NCI-H2029 treated with DMSO at 0.1 percent for 48 hours (cell line): ENCODE measurements around the gene ANKRD33.

Experiments used
- DNase-seq: peaks from one replicate; lab custom pipeline; 2025; lab: John Stamatoyannopoulos, UW

ANKRD33 gene

DNA sequence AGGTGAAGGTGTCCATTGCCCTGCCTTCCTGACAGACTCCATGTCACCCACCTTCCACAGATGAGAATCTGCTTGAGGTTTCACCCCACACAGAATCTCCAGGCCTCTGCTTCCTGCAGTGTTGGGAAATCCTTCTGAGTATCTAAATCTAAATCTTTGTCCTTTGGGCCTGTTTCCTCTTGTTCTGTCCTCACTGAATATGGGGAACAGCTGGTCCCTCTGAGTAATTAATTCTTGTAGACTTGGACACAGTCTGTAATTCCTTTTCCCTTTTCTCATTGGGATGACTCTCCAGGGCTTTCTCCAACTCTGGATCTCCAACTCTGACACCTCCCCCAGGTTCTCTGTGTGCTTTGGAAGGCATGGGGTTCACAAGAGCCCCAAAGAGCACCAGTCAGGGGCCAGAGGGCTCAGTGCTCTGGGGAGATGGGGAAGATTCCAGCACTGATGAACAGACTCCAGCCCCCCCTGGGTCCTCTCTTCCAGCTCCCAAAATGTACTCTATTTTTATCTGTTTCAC lies 17.1 kb downstream of the ANKRD33 start:
- no peak for DNase-seq

DNA sequence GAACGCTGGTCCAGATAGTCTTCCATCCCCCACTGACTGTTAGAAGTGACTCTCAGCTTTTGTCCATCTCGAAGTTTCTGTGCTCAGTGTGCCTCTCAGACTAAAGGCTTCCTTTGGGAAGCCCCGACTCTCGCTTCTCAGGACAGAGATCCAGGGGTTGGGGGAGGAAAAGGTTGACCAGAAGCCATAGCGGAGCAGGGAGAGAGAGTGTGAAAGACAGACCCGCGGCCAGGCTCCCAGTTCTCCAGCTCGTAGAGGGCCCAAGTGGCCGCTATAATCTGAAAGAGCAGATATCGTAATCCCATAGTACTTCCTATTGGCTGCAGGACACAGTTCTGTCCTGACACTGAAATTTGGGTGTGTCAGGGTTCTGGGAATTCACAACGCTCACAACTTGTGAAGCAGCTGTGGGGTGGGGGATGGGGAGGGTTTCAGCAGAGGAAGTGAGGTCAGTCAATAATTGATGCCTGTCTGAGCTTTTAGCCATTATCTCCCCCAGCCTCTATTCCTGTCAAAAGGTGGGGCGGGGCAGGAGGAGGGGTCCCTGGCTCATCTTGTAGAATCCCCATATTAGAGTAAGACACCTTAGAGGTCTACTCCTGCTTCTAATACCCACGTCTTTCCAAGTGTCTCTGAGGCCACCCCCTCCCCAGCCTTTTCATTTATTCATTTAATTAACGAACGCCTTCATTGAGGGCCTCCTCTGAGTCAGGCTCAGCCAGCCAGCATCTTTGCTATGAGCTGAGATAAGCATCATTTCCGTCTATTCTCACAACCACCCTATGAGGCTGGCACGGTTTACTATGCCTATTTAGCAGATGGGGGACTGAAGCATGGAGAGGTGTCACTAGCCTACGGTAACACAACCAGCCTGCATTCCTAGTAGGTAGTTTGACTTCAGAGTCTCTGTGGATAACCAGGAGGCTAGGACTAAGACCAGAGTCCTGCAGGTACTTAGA lies 17.8 kb downstream of the ANKRD33 start:
- DNase-seq: no peak

DNA sequence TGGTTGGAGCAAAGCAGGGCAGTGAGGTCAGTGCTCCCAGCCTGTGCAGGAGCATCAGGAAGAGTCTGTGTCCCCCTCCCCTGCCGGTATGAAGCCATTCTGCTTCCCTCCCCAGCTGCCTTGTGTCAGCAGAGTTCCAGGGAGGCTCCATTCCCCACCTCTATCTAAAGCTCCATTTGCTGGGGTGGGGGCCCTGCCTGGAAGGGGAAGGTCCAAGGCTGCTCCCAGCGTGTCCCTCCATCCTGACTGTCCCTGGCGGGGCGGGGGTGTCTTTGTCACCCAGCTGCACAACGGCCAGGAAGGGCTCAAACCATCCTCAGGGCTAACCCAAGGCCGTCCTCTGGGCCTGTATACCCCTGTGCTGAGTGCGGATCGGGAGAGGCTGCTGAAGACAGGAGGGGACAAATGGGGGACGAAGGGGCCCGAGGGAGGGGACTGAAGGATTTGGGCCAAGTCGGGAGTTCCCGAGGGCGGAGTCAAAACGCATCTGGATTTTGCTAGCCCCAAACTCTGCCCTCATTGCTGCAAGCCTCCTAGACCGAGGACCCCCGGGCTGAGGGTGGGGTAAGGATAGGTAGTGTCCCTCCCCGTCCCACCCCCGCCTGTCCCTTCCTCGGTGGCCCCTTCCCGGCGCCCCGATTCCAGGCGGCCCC lies 18.7 kb downstream of the ANKRD33 start:
- no peak for DNase-seq

DNA sequence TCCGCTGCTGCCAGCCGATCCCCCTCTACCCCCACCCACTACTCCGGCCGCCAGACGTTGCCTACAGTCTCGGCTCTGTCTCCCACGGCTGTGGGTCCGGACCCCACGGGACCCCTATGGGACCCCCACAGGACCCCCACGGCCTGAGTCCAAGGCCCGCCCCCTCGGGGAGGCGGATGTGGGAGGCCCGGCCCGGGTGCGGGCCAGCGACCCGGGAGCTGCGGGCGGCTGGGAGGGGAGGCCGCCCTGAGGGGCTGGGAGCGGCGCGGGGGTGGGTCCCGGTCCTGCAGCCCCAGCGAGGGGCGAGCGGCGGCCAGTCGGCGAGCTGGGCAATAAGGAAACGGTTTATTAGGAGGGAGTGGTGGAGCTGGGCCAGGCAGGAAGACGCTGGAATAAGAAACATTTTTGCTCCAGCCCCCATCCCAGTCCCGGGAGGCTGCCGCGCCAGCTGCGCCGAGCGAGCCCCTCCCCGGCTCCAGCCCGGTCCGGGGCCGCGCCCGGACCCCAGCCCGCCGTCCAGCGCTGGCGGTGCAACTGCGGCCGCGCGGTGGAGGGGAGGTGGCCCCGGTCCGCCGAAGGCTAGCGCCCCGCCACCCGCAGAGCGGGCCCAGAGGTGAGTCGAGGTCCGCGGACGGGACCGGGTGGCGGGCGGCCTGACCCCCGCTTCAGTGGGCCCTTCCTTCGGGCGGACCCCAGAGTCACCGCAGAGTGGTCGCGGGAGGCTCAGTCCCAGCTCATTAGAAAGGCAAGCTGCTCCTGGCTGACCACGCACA lies 19.4 kb downstream of the ANKRD33 start, which contains the start of gene ACVRL1:
Gene ACVRL1, plus strand, starts transcription at position 422 of the 773 bp plus-strand sequence. CDS start 4,971 bp downstream, outside the sequence.
- DNase-seq: no peak

DNA sequence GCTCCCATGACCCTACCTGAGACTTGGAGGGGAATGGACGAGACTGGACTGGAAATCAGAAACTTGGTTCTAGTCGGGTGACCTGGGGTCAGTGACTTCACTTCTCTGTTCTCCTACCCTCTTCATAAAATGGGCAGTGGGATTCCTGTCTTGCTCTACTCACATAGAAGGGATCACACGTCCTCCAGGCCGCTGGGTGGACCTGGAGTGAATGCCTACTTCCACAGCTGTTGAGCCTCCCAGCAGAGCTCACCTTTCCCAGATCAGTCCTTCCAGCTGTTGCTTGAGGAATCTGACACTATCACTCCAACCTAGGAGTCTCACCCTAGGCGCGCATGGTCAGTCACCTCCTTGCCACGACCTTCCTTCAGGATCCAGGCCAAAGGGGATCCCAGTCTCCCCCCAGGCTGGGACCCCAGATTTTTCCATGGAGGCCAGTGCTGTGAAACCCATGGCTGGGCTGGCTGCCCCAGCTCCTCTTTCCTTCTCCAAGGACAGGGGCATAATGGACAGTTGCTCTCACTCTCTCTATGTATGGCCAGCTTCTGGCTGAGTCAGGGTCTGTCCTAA lies 20.0 kb downstream of the ANKRD33 start:
- DNase-seq: no peak

DNA sequence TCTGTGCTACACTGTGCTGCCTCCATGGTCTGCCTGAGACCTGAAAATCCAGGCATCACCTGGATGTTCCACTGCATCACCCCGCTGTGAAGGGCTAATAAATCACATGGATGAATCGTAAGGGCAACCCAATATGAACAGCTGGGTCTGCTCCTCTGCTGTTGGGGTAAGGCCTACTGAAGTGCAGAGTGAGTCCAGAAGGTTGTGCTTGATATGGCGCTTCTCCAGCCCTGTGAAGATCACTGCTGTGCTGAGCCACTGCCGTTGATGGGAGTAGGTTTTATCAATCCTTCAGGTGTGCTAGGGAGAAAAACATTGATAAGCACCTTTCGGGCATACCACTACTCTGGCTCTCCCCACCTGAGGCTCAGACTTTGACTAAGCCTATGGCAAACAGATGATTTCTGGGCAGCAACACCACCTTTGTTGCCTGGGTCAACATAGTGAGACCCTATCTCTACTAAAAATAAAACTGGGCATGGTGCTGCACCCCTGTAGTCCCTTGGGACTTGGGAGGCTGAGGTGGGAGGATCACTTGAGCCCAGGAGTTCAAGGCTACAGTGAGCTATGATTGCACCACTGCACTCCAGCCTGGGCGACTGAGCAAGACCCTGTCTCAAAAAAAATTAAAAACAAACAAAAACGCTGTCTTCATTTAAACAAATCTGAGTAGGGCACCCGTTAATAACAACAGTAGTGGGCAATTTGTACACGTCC lies 21.1 kb downstream of the ANKRD33 start:
- no peak for DNase-seq

DNA sequence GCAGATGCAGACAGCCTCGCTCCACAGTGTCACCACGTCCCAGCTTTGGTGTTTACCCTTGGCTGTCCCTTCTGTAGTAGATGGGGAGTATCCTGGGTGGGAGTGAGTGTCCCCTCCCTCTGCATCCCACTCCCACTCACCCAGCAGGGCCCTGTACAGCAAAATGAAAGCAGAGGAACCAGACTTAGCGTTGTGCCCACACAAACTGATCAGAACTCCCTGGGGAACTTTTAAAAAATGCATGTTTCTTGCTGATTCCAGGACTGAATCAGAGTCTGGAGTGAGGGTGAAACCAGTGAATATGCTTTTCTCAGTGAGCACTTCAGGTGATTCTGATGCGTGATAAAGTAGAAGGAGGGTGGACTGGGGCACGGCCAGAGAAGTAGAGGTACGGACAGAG lies 22.3 kb downstream of the ANKRD33 start:
- no peak for DNase-seq

DNA sequence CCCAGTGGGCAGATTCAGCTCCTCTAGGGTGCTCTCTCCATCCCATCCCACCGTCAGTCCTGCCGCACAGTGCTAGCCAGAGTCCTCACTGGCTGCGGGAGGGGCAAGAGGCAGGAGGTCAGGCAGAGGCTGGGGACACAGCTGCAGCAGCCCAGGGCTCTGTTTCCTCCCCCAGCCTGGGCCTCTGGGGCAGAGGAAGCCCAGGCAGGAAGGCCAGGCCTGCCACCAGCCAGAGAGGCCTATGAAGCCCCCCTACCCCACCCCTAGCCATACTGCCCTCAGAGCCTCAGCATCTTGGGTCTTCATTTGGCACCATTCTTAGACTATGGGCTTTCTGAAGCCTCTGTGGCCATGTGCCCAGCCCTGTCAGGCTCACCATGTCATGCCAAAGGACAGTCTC lies 22.8 kb downstream of the ANKRD33 start:
- no peak for DNase-seq

DNA sequence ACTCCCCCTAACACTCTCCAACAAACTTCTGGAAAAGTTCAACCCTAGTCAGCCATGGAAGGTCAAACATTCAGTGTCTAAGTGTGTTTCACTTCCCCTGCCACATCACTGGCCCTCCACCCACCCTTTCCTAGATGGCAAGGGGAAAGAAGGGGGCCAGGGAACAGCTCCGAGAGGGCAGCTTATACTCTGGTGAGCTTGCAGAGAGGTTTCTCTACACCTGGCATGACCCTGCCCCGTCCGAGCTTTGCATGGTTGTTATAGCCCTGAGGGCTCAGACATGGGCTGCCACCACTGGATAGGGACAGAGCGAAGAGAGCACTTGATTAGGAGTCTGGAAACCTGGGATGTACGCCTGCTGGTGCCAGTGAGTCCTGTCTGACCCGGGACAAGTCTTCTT lies 23.4 kb downstream of the ANKRD33 start:
- no peak for DNase-seq

DNA sequence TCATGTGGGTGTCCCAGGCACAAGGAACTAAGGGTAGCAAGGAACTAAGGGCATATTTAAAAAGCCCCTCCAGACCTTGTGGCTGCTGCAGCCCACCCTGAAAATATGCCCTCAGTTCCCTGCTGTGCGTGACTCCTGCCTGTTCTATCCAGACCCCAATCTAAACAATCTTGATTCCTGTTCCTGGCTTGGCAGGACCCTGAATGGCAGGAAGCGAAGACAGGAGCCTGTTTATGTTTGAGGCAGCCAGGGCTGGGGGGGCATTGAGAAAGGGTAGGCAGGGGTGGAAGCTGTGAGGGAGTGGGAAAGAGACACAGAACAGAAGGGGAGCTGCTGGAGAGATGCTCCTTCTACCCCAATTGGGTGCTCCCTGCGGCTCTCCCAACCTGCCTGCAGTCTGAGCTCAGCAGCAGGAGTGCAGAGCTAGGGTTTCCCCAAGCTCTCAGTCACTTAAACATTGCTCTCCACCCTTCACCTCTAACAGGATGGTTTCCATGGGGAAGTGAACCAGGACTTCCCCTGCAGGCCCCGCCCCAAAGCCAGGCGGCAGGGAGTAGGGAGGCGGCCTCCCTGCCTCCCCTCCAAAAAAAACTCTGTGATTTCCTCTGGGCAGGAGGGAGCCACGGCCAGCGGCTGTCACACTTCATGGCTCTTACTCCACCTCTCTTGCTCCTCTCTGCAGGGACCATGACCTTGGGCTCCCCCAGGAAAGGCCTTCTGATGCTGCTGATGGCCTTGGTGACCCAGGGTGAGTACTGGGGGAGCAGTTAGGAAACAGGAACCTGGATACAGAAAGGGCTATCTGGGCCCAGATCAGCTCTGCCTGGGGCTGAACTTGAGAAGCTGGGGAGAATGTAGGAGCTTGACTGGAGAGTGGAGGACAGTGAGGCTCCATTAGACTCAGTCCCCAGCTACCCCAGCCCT lies 24.1 kb downstream of the ANKRD33 start:
- no peak for DNase-seq

DNA sequence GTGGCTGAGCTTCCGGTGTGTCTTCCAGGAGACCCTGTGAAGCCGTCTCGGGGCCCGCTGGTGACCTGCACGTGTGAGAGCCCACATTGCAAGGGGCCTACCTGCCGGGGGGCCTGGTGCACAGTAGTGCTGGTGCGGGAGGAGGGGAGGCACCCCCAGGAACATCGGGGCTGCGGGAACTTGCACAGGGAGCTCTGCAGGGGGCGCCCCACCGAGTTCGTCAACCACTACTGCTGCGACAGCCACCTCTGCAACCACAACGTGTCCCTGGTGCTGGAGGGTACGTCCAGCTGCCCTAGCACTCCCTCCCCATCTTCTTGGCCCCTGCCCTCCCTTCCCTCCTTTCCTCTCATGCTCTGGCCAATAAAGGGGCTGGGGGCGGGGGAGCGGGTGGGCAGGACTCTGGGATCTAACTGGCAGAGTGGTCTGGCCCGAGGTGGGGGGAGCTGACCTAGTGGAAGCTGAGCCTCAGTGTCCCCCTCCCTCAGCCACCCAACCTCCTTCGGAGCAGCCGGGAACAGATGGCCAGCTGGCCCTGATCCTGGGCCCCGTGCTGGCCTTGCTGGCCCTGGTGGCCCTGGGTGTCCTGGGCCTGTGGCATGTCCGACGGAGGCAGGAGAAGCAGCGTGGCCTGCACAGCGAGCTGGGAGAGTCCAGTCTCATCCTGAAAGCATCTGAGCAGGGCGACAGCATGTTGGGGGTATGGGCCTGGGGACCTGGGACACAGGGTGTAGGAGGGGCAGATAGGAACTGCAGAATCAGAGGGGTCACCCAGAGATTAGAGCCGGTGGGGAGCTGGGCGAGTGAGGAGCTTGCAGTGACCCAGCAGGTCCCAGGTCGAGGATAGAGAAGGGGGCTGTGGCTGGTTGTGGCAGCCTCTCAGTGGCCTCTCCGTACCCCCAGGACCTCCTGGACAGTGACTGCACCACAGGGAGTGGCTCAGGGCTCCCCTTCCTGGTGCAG lies 25.4 kb downstream of the ANKRD33 start:
- DNase-seq: no peak

DNA sequence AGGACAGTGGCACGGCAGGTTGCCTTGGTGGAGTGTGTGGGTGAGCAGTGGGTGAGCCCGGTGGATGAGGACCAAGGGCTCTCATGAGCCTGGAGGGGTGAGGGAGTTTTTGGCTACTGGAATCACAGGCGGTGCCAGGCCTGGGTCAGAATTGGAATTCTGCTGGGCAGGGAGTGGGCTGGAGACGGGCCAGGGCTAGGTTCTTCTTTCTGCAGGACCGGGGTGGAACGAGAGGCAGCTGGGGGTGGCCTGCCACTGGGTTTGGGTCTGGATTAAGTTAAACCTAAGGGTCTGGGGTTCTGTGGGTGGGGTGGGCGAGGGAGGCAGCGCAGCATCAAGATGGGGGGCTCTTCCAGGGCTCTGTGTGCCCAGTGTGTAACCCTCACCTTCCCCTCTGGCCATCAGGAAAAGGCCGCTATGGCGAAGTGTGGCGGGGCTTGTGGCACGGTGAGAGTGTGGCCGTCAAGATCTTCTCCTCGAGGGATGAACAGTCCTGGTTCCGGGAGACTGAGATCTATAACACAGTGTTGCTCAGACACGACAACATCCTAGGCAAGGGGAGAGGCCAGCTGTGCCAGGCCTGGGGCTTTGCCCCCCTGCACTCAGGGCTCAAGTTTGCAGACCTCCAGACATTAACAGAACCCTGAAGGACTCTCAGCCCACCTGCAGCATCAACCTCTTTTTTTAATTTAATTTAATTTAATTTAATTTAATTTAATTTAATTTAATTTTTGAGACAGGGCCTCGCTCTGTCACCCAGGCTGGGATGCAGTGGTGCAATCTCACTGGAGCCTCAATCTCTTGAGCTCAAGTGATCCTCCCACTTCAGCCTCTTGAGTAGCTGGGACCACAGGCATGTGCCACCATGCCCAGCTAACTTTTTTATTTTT lies 26.4 kb downstream of the ANKRD33 start:
- DNase-seq: no peak

DNA sequence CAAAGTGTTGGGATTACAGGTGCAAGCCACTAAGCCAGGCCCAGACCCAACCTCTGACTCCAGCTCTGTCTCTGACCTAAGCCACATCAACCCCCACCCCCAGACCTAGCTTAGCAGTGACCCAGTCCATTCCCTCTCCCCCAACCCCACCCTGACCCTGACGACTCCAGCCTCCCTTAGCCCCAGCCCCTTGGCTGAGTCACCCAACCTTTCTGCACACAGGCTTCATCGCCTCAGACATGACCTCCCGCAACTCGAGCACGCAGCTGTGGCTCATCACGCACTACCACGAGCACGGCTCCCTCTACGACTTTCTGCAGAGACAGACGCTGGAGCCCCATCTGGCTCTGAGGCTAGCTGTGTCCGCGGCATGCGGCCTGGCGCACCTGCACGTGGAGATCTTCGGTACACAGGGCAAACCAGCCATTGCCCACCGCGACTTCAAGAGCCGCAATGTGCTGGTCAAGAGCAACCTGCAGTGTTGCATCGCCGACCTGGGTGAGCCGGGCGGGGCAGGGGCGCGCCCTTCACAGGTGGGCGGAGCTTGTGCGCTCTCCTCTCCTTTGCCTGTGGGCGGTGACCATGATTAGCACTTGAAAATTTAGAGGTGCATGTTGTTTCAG lies 27.2 kb downstream of the ANKRD33 start:
- no peak for DNase-seq

DNA sequence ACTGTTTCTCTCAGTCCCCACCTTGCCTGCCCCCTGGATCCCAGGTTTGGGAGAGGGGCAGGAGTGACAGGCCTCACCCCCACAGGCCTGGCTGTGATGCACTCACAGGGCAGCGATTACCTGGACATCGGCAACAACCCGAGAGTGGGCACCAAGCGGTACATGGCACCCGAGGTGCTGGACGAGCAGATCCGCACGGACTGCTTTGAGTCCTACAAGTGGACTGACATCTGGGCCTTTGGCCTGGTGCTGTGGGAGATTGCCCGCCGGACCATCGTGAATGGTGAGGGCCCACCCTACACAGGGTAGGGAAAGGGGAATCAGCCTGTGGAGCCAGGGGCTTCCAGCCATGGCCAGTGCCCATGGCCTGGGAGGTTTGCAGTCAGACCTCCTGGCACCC lies 28.0 kb downstream of the ANKRD33 start:
- DNase-seq: no peak

DNA sequence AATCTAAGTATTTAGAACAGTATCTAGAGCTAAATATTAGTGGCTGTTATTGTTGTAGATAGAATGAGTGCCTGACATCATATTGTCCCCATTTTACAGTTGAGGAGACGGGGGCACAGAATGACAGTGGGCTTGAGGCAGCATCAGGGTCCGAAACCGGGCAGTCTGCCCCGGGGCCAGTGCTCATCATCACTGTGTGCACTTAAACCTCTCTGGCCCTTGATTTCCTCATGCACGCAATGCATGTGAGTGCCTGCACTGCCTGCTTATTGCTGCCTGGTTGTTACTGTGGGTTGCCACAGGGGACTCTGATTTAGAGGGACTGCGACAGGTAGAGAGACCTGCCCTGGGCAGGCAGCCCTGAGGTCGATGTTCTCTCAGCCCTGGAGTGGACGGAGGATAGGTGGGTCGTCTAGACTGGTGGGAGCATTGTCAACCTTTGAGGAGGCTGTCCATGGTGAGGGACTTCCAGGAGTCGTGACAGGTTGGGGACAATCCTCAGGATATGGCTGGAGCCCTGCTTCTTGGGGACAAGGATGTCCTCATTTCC lies 29.2 kb downstream of the ANKRD33 start:
- no peak for DNase-seq

DNA sequence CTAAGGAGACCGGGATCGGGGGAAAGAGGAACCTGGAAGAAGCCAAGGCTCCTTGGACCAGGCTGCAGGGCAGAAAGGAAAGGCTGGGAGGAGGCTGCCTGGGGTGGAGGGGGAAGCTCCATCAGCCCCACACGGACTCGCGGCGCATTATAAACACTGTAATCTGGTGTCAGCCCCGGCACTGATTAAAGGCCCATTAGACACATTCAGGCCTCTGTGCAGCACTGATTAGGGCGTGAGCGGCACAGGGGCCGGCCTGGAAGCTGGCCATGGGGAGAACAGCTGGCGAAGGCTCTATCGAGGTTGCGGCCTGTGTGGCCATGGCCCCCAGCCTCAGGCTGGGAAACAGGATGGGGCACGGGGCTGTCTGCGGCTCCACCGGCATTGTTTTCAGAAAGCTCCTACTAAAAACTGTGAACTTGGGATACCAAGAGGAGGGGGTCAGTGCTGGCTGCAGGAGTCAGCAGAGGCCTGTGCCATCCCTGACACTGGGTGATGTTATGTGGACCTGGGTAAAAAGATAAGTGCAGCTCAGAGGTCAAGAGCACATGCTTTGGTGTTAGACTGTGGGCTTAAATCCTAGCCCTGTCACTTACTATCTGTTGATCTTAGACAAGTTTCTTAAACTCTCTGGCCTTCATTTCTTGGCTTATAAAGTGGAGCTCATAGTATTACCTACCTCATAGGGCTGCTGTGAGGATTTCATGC lies 30.0 kb downstream of the ANKRD33 start:
- DNase-seq: no peak
